Endodermal cell (in vitro differentiated cells): Measurements from ENCODE around the gene OPRM1. TPM values are rescaled to one million over a fixed set of nuclear protein-coding genes. Genes with fewer than 3 reads are reported as not detected.

ENCODE experiments used
- DNase-seq: peaks from one replicate; pipeline ENCODE4 v3.0.0-alpha.2; 2017
- H3K27ac ChIP-seq: 2 replicates; pipeline ENCODE4 v1.5.1; 2013; ENCODE audit warnings: mild to moderate bottlenecking, low read depth, low read length, moderate library complexity
- H3K27me3 ChIP-seq: 2 replicates; pipeline ENCODE4 v1.6.1; 2013; ENCODE audit warnings: mild to moderate bottlenecking, low read length, moderate library complexity; ENCODE audit not compliant: insufficient read depth, control insufficient read depth, poor library complexity, severe bottlenecking
- H3K36me3 ChIP-seq: 2 replicates; pipeline ENCODE4 v1.7.0; 2013; ENCODE audit warnings: mild to moderate bottlenecking, low read length, moderate library complexity; ENCODE audit not compliant: control insufficient read depth, insufficient read depth
- H3K4me1 ChIP-seq: one replicate; pipeline ENCODE4 v1.7.0; 2013; ENCODE audit warnings: low read length; ENCODE audit not compliant: control insufficient read depth, insufficient read depth
- H3K4me3 ChIP-seq: 2 replicates; pipeline ENCODE4 v1.5.1; 2013; ENCODE audit warnings: mild to moderate bottlenecking, low read length, moderate library complexity
- H3K9ac ChIP-seq: 2 replicates; pipeline ENCODE4 v1.6.1; 2013; ENCODE audit warnings: mild to moderate bottlenecking, low read length, moderate library complexity; ENCODE audit not compliant: poor library complexity, severe bottlenecking; ENCODE audit errors: extremely low read depth
- H3K9me3 ChIP-seq: 2 replicates; pipeline ENCODE4 v1.6.1; 2013; ENCODE audit warnings: mild to moderate bottlenecking, low read length, moderate library complexity; ENCODE audit not compliant: control insufficient read depth
- H3K27ac Mint-ChIP-seq: 2 replicates; pipeline ENCODE4 v1.8.0; 2020; ENCODE audit warnings: mixed read lengths
- H3K27me3 Mint-ChIP-seq: 2 replicates; pipeline ENCODE4 v1.8.0; 2021; ENCODE audit warnings: mild to moderate bottlenecking, mixed read lengths; ENCODE audit not compliant: insufficient read depth
- H3K36me3 Mint-ChIP-seq: 2 replicates; pipeline ENCODE4 v1.8.0; 2020; ENCODE audit warnings: low read depth, mixed read lengths
- H3K4me1 Mint-ChIP-seq: 2 replicates; pipeline ENCODE4 v1.8.0; 2020; ENCODE audit warnings: mixed read lengths
- H3K4me3 Mint-ChIP-seq: 2 replicates; pipeline ENCODE4 v1.8.0; 2020; ENCODE audit warnings: mild to moderate bottlenecking, moderate library complexity, mixed read lengths
- H3K9me3 Mint-ChIP-seq: 2 replicates; pipeline ENCODE4 v1.8.0; 2020; ENCODE audit warnings: mild to moderate bottlenecking, mixed read lengths
- CTCF ChIP-seq: fragments of 200-600 bp; sonication (generic); conservative IDR thresholded peaks from 2 replicates; pipeline ENCODE4 v1.5.0; 2021; ENCODE audit warnings: antibody characterized with exemption, mild to moderate bottlenecking
- WGBS, 2 experiments: methylation state at CpG; one replicate each; pipeline versions ENCODE4 v1.1.5 to v1.1.7; 2013; ENCODE audit warnings: missing lambda C conversion rate in 2 of 2, mixed read lengths in 1 of 2; ENCODE audit not compliant: insufficient coverage in 1 of 2, insufficient read length in 1 of 2; 5-methylcytosine and 5-hydroxymethylcytosine counted together
- total RNA-seq, 2 donors: library from RNA; stranded (reverse); fragmentation: NEBNext Ultra II Directional in 1 of 2; extraction: Animal tissue kit (Norgen Biotek cat#: 25700) in 1 of 2; gene quantifications; 2 replicates in 1 of 2; 3 replicates in 1 of 2; pipeline ENCODE4 v1.2.1, GENCODE V29; 2021

The OPRM1 gene
- total RNA-seq, 2 donors from 2014 or later, result not detected

- no peak for TF ChIP-seq CTCF
- Histone ChIP-seq H3K27me3 (no peaks in the 10 kb centered on the region), H3K4me1 (no peaks in the 10 kb centered on the region), H3K36me3 (no peaks in the 10 kb centered on the region), H3K9ac (no peak overlapping the region), H3K27ac (no peak overlapping the region), H3K9me3 (no peaks in the 10 kb centered on the region), H3K4me3 (no peak overlapping the region)
- Mint-ChIP-seq H3K4me3 (no peak overlapping the region), H3K27ac (no peak overlapping the region), H3K4me1 (no peaks in the 10 kb centered on the region), H3K36me3 (peaks cover 2% of the 10 kb centered on the region), H3K27me3 (no peaks in the 10 kb centered on the region), H3K9me3 (peaks cover 3% of the 10 kb centered on the region)
- DNase-seq, result no peak
- 90% methylated on average over 2 of the region's 2 CpGs; no CpG with 5 or more reads in 1 of the 2 experiments for WGBS, 2 experiments
Observed at GRCh38 chr6:154280521-154280920, 241.5 kb downstream of the OPRM1 start.

- Mint-ChIP-seq H3K4me3 (no peak overlapping the region), H3K4me1 (no peaks in the 10 kb centered on the region), H3K27ac (no peak overlapping the region), H3K27me3 (no peaks in the 10 kb centered on the region), H3K36me3 (peaks cover 2% of the 10 kb centered on the region), H3K9me3 (peaks cover 3% of the 10 kb centered on the region)
- no peaks in the 10 kb centered on the region for H3K9me3 ChIP-seq
- 90 to 92% methylated on average over 5 to 7 of the region's 7 CpGs for WGBS, 2 experiments
- no peaks in the 10 kb centered on the region for H3K27me3 ChIP-seq
- H3K27ac ChIP-seq, result no peak overlapping the region
- no peaks in the 10 kb centered on the region for H3K4me1 ChIP-seq
- H3K9ac ChIP-seq, result no peak overlapping the region
- no peak for TF ChIP-seq CTCF
- DNase-seq, result no peak
- no peak overlapping the region for H3K4me3 ChIP-seq
- no peaks in the 10 kb centered on the region for H3K36me3 ChIP-seq
Observed at GRCh38 chr6:154284313-154284853, 245.3 kb downstream of the OPRM1 start.

- peaks cover 3% of the 10 kb centered on the region for H3K9me3 Mint-ChIP-seq
- WGBS, 2 experiments, result 80 to 86% methylated on average over 1 of the region's 1 CpG
- no peak overlapping the region for H3K27ac Mint-ChIP-seq
Observed at GRCh38 chr6:154285826-154286225, 246.8 kb downstream of the OPRM1 start.

More at GRCh38 chr6:154285826-154286225, 246.8 kb downstream of the OPRM1 start:
- H3K4me1 Mint-ChIP-seq, result no peaks in the 10 kb centered on the region
- H3K27me3 Mint-ChIP-seq, result no peaks in the 10 kb centered on the region
- Histone ChIP-seq H3K9ac (no peak overlapping the region), H3K4me3 (no peak overlapping the region), H3K9me3 (no peaks in the 10 kb centered on the region), H3K36me3 (no peaks in the 10 kb centered on the region), H3K27me3 (no peaks in the 10 kb centered on the region), H3K27ac (no peak overlapping the region), H3K4me1 (no peaks in the 10 kb centered on the region)
- H3K4me3 Mint-ChIP-seq, result no peak overlapping the region
- no peak for DNase-seq
- TF ChIP-seq CTCF, result no peak
- H3K36me3 Mint-ChIP-seq, result peaks cover 2% of the 10 kb centered on the region
